Mesenchymal stem cell (in vitro differentiated cells and primary cell): ENCODE data around the gene CDK14.
A peak's percentile ranks its signal among the peaks of the same experiment; 100 is the strongest.

Experiments
- DNase-seq: peaks from one replicate; pipeline ENCODE4 v3.0.0-alpha.2; 2013
- H2AFZ ChIP-seq: one replicate; pipeline ENCODE4 v1.6.1; 2013; ENCODE audit warnings: low read depth, mild to moderate bottlenecking, control low read depth, inconsistent platforms, low read length, moderate library complexity
- H2AK5ac ChIP-seq: 2 replicates; pipeline ENCODE4 v1.6.1; 2013; ENCODE audit warnings: low read length, moderate library complexity, mild to moderate bottlenecking, inconsistent platforms; ENCODE audit not compliant: severe bottlenecking
- H2BK120ac ChIP-seq: one replicate; pipeline ENCODE4 v1.6.1; 2013; ENCODE audit warnings: low read depth, mild to moderate bottlenecking, inconsistent platforms, low read length, moderate library complexity
- H2BK12ac ChIP-seq, 2 experiments: one replicate each; pipeline ENCODE4 v1.6.1; 2013; ENCODE audit warnings: inconsistent platforms in 2 of 2, low read length in 2 of 2, mild to moderate bottlenecking in 2 of 2, moderate library complexity in 2 of 2, control low read depth in 1 of 2
- H2BK15ac ChIP-seq: one replicate; pipeline ENCODE4 v1.6.1; 2013; ENCODE audit warnings: mild to moderate bottlenecking, low read depth, inconsistent platforms; ENCODE audit not compliant: poor library complexity, severe bottlenecking
- H2BK5ac ChIP-seq: 2 replicates; pipeline ENCODE4 v1.6.1; 2013; ENCODE audit warnings: low read depth, mild to moderate bottlenecking, low read length, control low read depth, inconsistent platforms; ENCODE audit not compliant: poor library complexity, severe bottlenecking
- H3K14ac ChIP-seq, 2 experiments: one replicate each; pipeline ENCODE4 v1.6.1; 2013; ENCODE audit warnings: inconsistent platforms in 2 of 2, low read length in 2 of 2, control low read depth in 1 of 2, mild to moderate bottlenecking in 1 of 2, moderate library complexity in 1 of 2
- H3K18ac ChIP-seq, 2 experiments: one replicate each; pipeline ENCODE4 v1.6.1; 2013; ENCODE audit warnings: inconsistent platforms in 2 of 2, low read length in 2 of 2, control low read depth in 1 of 2, low read depth in 1 of 2, mild to moderate bottlenecking in 1 of 2
- H3K23ac ChIP-seq, 2 experiments: one replicate each; pipeline ENCODE4 v1.6.1; 2013; ENCODE audit warnings: inconsistent platforms in 2 of 2, low read length in 2 of 2, mild to moderate bottlenecking in 2 of 2, moderate library complexity in 2 of 2, control low read depth in 1 of 2
- H3K27ac ChIP-seq: 2 replicates; pipeline ENCODE4 v1.5.1; 2013; ENCODE audit warnings: mild to moderate bottlenecking, moderate library complexity, low read length, control low read depth, inconsistent platforms; ENCODE audit not compliant: poor library complexity, severe bottlenecking
- H3K27me3 ChIP-seq, 2 experiments: 2 replicates each; pipeline versions ENCODE4 v1.6.1 to v1.7.0; 2013; ENCODE audit warnings: low read length in 2 of 2, mild to moderate bottlenecking in 2 of 2, moderate library complexity in 2 of 2, control low read depth in 1 of 2, inconsistent platforms in 1 of 2; ENCODE audit not compliant: control insufficient read depth in 1 of 2, insufficient read depth in 1 of 2
- H3K36me3 ChIP-seq, 2 experiments: 2 replicates each; pipeline versions ENCODE4 v1.6.1 to v1.7.0; 2013; ENCODE audit warnings: low read length in 2 of 2, control low read depth in 1 of 2, inconsistent platforms in 1 of 2, low read depth in 1 of 2, mild to moderate bottlenecking in 1 of 2; ENCODE audit not compliant: insufficient read depth in 2 of 2, control insufficient read depth in 1 of 2
- H3K4ac ChIP-seq, 2 experiments: one replicate each; pipeline ENCODE4 v1.6.1; 2013; ENCODE audit warnings: inconsistent platforms in 2 of 2, low read length in 2 of 2, mild to moderate bottlenecking in 2 of 2, moderate library complexity in 2 of 2, control low read depth in 1 of 2, low read depth in 1 of 2
- H3K4me1 ChIP-seq: 2 replicates; pipeline ENCODE4 v1.6.1; 2013; ENCODE audit warnings: low read depth, low read length, control low read depth; ENCODE audit not compliant: control insufficient read depth, insufficient read depth
- H3K4me2 ChIP-seq: 2 replicates; pipeline ENCODE4 v1.6.1; 2013; ENCODE audit warnings: low read length, mild to moderate bottlenecking, inconsistent platforms; ENCODE audit not compliant: poor library complexity, severe bottlenecking
- H3K4me3 ChIP-seq, 2 experiments: 2 replicates each; pipeline versions ENCODE4 v1.5.1 to v1.7.0; 2013; ENCODE audit warnings: low read length in 2 of 2, mild to moderate bottlenecking in 2 of 2, control low read depth in 1 of 2, low read depth in 1 of 2; ENCODE audit not compliant: insufficient read depth in 1 of 2
- H3K79me1 ChIP-seq: replicated peaks from 2 replicates; pipeline ENCODE4 v1.6.1; 2013; ENCODE audit warnings: mild to moderate bottlenecking, control low read depth, low read length, inconsistent platforms; ENCODE audit not compliant: poor library complexity, severe bottlenecking
- H3K9ac ChIP-seq: 2 replicates; pipeline ENCODE4 v1.7.0; 2013; ENCODE audit warnings: mild to moderate bottlenecking, low read length, moderate library complexity
- H3K9me3 ChIP-seq: 2 replicates; pipeline ENCODE4 v1.7.0; 2013; ENCODE audit warnings: mild to moderate bottlenecking, low read length; ENCODE audit not compliant: control insufficient read depth
- H4K8ac ChIP-seq: one replicate; pipeline ENCODE4 v1.6.1; 2013; ENCODE audit warnings: inconsistent platforms, mild to moderate bottlenecking, low read length, moderate library complexity
- H4K91ac ChIP-seq: one replicate; pipeline ENCODE4 v1.6.1; 2013; ENCODE audit warnings: mild to moderate bottlenecking, low read length, inconsistent platforms
- WGBS: methylation state at CpG from one replicate; pipeline ENCODE4 v1.1.7; 2013; ENCODE audit warnings: mixed read lengths; 5-methylcytosine and 5-hydroxymethylcytosine counted together

Gene CDK14

GRCh38 chr7:90605055-90605454 lies 8.9 kb downstream of the CDK14 start:
- Histone ChIP-seq H2BK15ac (no peak overlapping the region), H3K14ac (peak overlapping the region in 1 of 2 experiments; percentile 75), H3K27ac (no peak overlapping the region), H3K4ac (no peak overlapping the region), H3K9me3 (no peaks in the 10 kb centered on the region), H2BK12ac (peak overlapping the region in 1 of 2 experiments; percentile 54), H3K4me3 (no peak overlapping the region), H2AK5ac (no peak overlapping the region), H2AFZ (no peak overlapping the region), H2BK120ac (no peak overlapping the region), H3K4me1 (peaks cover 6% of the 10 kb centered on the region), H3K23ac (no peak overlapping the region), H3K4me2 (no peak overlapping the region), H2BK5ac (no peak overlapping the region), H3K9ac (no peak overlapping the region), H3K18ac (no peak overlapping the region), H4K8ac (no peak overlapping the region), H3K36me3 (no peaks in the 10 kb centered on the region), H4K91ac (no peak overlapping the region), H3K79me1 (peaks cover 17% of the 10 kb centered on the region), H3K27me3 (no peaks in the 10 kb centered on the region)
- DNase-seq, result no peak
- 83% methylated on average over 2 of the region's 2 CpGs for WGBS

- H3K9me3 ChIP-seq, result no peaks in the 10 kb centered on the region
- no peak overlapping the region for H2BK120ac ChIP-seq
- H2BK12ac ChIP-seq, result no peak overlapping the region
- H2BK15ac ChIP-seq, result no peak overlapping the region
- no peak overlapping the region for H3K4ac ChIP-seq
- no peak overlapping the region for H2AK5ac ChIP-seq
- H3K4me1 ChIP-seq, result peaks cover 5% of the 10 kb centered on the region
- H2BK5ac ChIP-seq, result no peak overlapping the region
- no peaks in the 10 kb centered on the region for H3K27me3 ChIP-seq
- H3K4me2 ChIP-seq, result no peak overlapping the region
- no peak overlapping the region for H3K18ac ChIP-seq
- no peak for DNase-seq
- no peak overlapping the region for H3K23ac ChIP-seq
- H4K91ac ChIP-seq, result no peak overlapping the region
- H4K8ac ChIP-seq, result no peak overlapping the region
- no peak overlapping the region for H3K4me3 ChIP-seq
- H3K79me1 ChIP-seq, result peaks cover 19% of the 10 kb centered on the region
- WGBS, result 100% methylated on average over 1 of the region's 1 CpG
- H3K14ac ChIP-seq, result no peak overlapping the region
- H3K9ac ChIP-seq, result no peak overlapping the region
- no peak overlapping the region for H2AFZ ChIP-seq
- peaks cover 0 to 3% of the 10 kb centered on the region in 2 experiments for H3K36me3 ChIP-seq
- no peak overlapping the region for H3K27ac ChIP-seq
These were observed 11.1 kb downstream of the CDK14 start for GRCh38 chr7:90607196-90607595.

- 93% methylated on average over 4 of the region's 4 CpGs for WGBS
- DNase-seq, result no peak
These were observed 14.0 kb downstream of the CDK14 start for GRCh38 chr7:90610105-90610504.

GRCh38 chr7:90611115-90611514 lies 15.0 kb downstream of the CDK14 start:
- H2AFZ ChIP-seq, result no peak overlapping the region
- no peak overlapping the region for H3K9ac ChIP-seq
- no peak overlapping the region for H2BK120ac ChIP-seq
- H3K79me1 ChIP-seq, result peaks cover 23% of the 10 kb centered on the region
- no peak overlapping the region for H4K91ac ChIP-seq
- no peak overlapping the region for H3K23ac ChIP-seq
- H3K4ac ChIP-seq, result no peak overlapping the region
- H3K27me3 ChIP-seq, result no peaks in the 10 kb centered on the region
- no peak for DNase-seq
- no peak overlapping the region for H3K18ac ChIP-seq
- no peaks in the 10 kb centered on the region for H3K4me1 ChIP-seq
- no peaks in the 10 kb centered on the region for H3K9me3 ChIP-seq
- no peak overlapping the region for H3K4me2 ChIP-seq
- peaks cover 0 to 3% of the 10 kb centered on the region in 2 experiments for H3K36me3 ChIP-seq
- H4K8ac ChIP-seq, result no peak overlapping the region
- no peak overlapping the region for H2BK15ac ChIP-seq
- no peak overlapping the region for H2AK5ac ChIP-seq
- no peak overlapping the region for H3K27ac ChIP-seq
- no peak overlapping the region for H2BK5ac ChIP-seq
- 95% methylated on average over 3 of the region's 3 CpGs for WGBS
- H2BK12ac ChIP-seq, result no peak overlapping the region
- H3K4me3 ChIP-seq, result no peak overlapping the region
- no peak overlapping the region for H3K14ac ChIP-seq

More at GRCh38 chr7:90610105-90610504, 14.0 kb downstream of the CDK14 start:
- peaks cover under 1% of the 10 kb centered on the region for H3K4me1 ChIP-seq
- H3K4me3 ChIP-seq, result no peak overlapping the region
- H2BK5ac ChIP-seq, result no peak overlapping the region
- no peak overlapping the region for H4K91ac ChIP-seq
- H3K27ac ChIP-seq, result no peak overlapping the region
- no peak overlapping the region for H3K18ac ChIP-seq
- no peak overlapping the region for H3K14ac ChIP-seq
- H3K9me3 ChIP-seq, result no peaks in the 10 kb centered on the region
- no peaks in the 10 kb centered on the region for H3K27me3 ChIP-seq
- H3K79me1 ChIP-seq, result peaks cover 24% of the 10 kb centered on the region
- no peak overlapping the region for H2BK12ac ChIP-seq
- H3K9ac ChIP-seq, result no peak overlapping the region
- H3K36me3 ChIP-seq, result peaks cover 0 to 3% of the 10 kb centered on the region in 2 experiments
- no peak overlapping the region for H3K4ac ChIP-seq
- H3K4me2 ChIP-seq, result no peak overlapping the region
- H3K23ac ChIP-seq, result no peak overlapping the region
- no peak overlapping the region for H4K8ac ChIP-seq
- H2AFZ ChIP-seq, result no peak overlapping the region
- H2BK15ac ChIP-seq, result no peak overlapping the region
- no peak overlapping the region for H2BK120ac ChIP-seq
- H2AK5ac ChIP-seq, result no peak overlapping the region
